IPS DF 4.7 (cell line): ENCODE data around the gene LRRC15.

ENCODE experiments used
- DNase-seq: peaks from one replicate; pipeline ENCODE4 v3.0.0-alpha.2; 2013; ENCODE audit warnings: low spot score; ENCODE audit errors: extremely low read depth

Gene LRRC15

GRCh38 chr3:194320744-194321243 is 48.7 kb downstream of the LRRC15 start:
- no peak for DNase-seq

DNA sequence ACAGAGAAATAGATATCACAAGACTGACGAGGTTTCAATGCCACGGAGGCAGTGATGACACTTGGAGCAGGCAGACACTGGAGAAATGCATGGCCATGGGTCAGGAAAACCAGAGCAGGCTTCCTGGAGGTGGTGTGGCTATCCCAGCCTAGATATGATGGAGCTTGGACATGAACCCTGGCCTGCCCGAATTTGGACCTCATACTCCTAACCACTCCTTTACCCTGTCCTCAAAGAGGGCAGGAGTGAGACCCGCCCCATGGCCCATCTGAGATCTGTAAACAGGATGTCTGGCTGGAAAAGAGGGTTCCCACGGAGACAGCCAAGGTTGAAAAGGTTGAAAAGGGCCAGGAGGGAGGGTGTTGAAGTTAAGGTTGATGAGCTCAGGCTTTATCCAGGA is 49.4 kb downstream of the LRRC15 start:
- DNase-seq = no peak

- no peak for DNase-seq
These were observed 50.9 kb downstream of the LRRC15 start for GRCh38 chr3:194318511-194319161.

DNA sequence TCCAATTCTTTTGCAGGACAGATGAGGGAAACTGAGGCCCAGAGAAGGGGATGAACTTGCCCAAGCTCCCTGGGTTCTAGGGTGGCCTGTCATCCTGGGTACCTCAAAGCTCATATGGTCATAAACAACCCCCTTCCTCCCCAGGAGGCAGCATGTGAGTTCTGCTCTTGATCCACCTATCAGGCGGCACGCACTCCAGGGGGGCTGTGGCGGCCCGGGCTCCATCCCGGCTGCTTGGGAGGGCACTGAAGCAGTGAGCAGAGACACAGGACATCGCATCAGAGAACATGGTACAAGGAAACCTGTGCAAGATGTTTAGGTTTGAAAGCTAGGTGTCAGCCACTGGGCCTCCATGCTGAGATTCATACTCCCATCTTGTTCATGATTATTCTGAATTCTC is 52.6 kb downstream of the LRRC15 start:
- no peak for DNase-seq

DNA sequence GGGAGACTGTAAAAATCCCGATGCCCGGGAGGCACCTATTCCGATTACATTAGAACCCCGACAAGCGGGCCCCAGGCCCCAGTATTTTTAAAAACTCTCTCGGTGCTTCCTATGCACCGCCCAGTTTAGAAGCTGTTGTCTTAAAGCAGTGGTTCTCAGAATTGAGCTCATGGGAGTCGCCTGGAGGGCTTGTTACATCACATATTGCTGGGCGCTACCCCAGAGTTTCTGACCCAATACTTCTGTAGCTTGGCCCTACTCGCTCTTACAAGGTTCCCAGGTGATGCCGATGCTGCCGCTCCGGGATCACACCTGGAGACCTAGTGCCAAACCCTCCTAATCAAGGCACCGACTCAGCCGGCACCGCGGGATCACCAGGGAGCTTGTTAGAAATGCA is 53.6 kb downstream of the LRRC15 start:
- no peak for DNase-seq

- no peak for DNase-seq
These were observed 54.2 kb downstream of the LRRC15 start for GRCh38 chr3:194315088-194315964.

GRCh38 chr3:194314388-194315068 is 55.0 kb downstream of the LRRC15 start:
- no peak for DNase-seq

DNA sequence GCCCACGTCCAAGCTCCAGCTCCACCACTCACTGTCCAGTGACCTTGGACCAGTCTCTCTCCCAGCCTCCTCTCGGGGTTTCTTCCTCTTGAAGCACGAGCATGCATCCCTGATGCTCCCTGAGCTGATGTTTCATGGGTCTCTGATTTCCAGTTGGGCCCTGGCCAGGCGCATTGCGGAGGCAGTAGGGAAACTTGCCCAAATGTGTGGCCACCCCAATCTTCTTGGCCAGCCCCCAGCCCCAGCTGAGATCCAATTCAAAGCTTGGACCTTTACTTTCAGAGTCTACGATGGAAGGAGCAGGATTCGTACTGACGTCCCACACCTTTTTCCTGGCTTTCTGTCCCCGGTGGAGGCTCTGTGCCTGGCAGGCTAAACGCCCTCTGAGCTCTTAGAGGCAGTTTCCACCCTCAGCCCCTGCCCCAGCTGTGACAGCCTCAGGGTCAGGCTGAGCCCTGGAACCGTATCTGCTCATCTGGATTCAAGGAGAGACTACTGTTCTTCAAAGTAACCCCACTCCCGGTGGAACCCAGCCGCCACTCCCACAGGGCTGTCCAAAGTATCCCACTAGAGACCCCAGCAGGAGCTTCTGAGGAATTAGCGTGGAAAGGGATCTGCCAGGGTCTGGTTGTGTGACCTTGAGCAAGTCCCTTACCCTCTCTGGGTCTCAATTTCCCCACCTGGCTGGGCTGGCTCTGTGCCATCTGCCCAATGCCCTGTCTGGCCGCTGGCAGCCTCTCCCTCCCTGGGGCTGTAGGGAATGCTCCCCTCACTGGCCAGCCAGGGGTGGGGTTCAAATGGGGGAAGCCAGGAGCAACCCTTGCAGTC is 55.8 kb downstream of the LRRC15 start:
- DNase-seq = no peak

DNA sequence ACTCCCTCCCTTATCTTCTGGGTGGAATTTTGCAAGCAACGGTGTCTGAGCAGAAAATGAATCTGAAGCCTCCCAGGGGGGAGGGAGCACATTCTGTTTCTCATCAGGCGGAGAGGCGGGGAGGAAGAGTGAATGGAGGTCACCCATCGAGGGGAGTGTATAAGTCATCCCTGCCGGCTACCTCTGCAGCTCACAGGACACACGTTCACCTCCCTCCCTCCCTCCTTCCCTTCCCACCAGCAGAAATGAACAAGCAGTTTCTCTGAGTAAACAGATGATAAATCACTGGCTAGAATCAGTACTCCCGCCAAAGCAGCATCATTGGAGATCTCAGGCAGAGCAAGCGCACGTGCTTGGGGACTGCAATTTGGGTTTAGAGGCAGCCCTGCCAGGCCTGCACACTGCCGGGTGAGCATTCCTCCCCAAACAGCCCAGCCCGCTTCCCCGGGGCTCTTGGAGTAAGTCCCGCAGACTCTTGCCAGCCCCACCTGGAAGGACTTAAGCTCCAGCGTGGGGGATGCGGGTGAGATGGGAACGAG is 56.7 kb downstream of the LRRC15 start:
- no peak for DNase-seq

DNA sequence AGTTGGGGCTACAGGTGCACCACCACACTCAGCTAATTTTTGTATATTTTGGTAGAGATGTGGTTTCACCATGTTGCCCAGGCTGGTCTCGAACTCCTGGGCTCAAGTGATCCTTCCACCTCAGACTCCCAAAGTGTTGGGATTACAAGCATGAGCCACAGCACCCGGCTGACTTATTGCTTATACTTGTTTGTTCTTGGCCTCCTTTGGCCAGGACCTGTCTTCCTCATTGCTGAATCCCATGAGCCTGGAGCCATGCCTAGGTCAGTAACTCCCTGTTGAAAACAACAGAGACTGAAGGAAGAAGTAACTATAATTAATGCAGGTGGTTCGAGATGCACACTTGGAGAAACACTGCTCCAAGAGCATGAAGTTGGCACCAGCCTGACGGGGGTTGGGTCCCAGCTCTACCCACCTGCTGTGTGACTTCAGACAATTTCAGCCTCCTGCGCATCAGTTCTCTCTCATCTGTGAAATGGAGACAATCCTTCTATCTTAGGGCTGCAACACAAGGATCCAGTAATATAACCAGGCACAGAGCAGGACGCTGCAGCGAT is 57.3 kb downstream of the LRRC15 start:
- DNase-seq = no peak

DNA sequence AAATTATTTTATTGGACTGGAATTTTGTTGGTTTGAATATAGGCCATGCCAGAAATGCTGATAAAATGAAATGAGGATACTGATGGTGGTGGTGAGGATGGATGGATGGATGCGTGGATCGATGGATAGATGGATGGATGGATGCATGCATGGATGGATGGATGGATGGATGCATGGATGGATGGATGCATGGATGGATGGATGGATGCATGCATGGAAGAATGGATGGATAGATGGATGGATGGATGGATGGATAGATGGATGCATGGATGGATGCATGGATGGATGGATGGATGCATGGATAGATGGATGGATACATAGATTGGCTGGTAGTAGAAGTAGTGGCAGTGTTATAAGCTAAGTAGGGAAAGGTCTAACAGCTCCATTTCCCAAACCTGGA is 58.5 kb downstream of the LRRC15 start:
- no peak for DNase-seq

GRCh38 chr3:194310060-194310835 is 59.3 kb downstream of the LRRC15 start:
- DNase-seq = no peak

DNA sequence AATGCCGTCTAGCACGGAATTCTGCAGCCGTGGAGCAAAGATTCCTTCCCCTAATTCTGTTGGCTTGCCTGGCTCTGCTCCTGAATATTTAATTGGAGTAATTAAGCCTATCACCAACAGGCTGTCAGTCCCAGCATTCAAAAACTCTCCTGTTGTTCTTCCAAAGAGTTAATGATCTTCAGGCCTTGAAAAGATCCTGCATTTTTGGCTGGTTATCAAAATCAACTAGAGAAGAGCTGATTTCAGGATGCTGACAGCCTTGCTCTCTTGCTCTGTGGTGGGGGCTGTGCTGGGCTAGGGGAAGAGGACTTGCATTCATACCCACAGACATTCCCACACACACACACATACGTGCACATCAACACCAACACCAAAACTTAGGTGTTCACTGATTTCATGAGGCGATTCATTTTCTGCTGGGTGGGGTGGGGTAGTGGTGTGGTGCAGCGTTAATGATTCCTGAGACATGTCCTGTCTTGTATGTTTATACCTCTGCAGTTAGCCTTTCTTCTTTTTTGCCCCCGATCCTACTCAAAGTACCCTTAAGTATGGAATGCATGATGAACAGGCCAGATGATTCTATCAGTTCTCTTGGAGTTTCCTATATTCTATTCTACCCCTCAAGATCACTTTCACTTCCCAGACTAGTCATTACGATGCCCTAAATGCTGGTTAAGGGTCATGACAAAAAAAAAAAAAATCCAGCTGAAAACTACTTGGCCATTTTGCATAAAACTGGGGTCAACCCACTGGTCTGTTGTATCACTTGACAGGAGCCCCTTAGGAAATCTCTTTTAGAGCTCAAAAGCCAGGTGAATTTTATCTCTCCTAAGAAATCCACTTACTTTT is 60.7 kb downstream of the LRRC15 start:
- no peak for DNase-seq

DNA sequence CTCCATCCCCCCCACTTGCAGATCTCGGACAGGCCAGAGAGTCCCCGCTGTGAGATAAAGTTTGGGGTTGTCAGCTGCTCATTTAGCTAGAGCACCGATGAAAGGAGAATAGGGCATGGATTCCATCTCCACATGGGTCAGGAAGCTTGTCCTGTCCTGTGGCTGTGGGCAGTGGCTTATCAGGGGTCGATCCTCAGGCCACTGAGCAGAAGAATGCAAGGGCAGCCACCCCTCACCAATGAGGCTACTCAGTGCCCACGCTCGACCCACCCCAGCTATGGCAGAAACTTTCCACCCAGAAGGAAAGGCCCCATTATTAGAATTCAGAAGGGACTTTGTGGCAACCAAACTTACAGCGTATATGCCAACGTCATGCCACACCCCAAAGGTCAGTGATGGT is 61.7 kb downstream of the LRRC15 start:
- DNase-seq = no peak

- no peak for DNase-seq
These were observed 62.5 kb downstream of the LRRC15 start for GRCh38 chr3:194306771-194307640.

DNA sequence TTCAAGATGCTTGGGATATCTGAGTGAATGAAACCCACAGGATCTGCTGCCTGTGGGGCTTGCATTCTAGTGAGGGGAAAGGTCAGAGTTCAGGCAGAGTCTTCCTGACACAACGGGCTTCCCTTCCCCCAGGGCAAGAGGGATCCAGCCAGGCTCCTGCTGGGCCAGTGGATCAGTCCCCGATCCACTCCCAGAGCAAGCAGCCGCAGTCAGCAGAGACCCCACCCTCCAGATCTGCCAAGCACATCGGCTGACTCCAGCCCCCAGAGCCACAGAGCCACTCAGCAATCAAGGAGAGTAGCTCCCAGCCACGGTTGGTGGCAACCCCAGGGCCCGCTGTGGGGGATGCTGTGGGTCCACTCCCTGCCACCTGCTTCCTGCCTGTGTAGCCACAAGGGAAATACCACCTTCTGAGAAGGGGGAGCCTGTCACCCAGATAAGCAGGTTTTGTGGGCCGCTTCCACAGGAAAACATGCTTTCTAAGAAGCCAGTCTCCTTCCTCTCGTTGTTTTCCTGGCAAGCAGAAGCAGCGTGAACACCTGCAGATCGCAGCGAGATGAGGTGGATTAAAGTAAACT is 63.3 kb downstream of the LRRC15 start:
- no peak for DNase-seq

DNA sequence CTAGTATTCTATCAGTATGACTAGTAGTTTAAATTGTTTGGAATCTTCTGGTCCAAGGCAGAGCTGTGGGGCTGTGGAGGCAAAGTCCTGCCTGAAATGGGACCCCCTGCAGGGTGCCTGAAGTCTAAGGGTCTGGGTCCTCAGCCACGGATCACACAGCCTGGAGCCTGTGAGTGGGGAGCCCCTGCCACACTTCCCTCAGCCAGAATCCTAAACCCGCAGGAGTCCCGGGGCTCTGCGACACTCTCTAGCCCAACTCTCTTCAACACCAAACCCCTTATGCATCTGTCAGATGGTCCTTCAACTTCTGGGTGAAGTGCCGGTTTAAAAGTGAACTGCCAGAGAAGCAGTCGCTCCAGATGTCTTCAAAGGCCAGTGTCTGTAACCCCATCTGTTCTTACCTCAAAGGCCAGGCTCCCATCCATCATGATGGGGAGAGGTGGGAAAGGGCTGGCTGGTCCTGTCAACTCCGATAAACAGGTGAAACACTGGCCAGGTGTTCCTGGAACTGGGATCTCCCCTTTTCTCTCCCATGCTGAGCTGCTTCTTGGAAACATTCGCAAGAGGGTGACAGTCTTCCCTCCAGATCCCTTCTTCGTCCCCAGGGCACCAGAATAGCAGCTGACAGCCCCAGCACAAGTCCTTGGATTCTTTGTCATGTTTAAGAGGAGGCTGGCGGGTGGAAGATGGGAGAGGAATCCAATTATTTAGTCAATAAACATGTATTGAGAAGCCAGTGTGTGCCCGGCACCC is 64.0 kb downstream of the LRRC15 start:
- DNase-seq = no peak
